Cardiac fibroblast (primary cell): ENCODE measurements around the gene CEP112.
A peak's percentile ranks its signal among the peaks of the same experiment; 100 is the strongest.
"Not testable (repeated sequence)": the region's sequence is repeated elsewhere in the genome, so short reads cannot be mapped to it uniquely, and the experiment has no call there.

Source experiments
- DNase-seq, 2 donors: peaks; one replicate each; pipeline versions ENCODE4 v3.0.0 to v3.0.0-alpha.2; 2010; ENCODE audit warnings: low read depth in 2 of 2
- H3K4me3 ChIP-seq, 2 donors: replicated peaks in 1 of 2; 1 replicate in 1 of 2; 2 replicates in 1 of 2; pipeline ENCODE4 v1.5.1; 2011; ENCODE audit warnings: low read depth in 2 of 2, low read length in 2 of 2, mild to moderate bottlenecking in 2 of 2, moderate library complexity in 1 of 2
- TF ChIP-seq, protein P1 (sequence below): IDR thresholded peaks from one replicate; pipeline ENCODE4 v1.5.1; 2011; ENCODE audit warnings: low read depth, mild to moderate bottlenecking, low read length, inconsistent platforms

CEP112 gene

DNA sequence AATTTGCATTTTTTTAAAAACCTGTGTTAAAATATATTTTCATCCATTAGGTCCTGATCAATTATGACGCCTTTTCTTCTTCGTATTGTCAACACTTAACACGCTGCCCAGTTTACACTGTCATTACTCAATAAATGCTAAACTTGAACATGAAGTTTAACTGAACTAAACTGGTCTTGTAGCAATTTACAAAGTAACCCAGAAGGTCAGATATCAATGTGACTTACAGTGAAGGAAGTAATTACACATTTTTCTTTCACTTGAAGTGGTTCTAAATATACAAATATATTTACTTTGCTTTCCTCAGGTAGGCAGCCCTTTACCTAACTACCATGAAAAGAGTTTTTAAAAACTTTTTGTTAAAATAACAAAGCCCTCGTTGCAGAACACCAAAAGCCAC lies 374.0 kb downstream of the CEP112 start:
- DNase-seq = no peak
- TF ChIP-seq, protein P1, sequence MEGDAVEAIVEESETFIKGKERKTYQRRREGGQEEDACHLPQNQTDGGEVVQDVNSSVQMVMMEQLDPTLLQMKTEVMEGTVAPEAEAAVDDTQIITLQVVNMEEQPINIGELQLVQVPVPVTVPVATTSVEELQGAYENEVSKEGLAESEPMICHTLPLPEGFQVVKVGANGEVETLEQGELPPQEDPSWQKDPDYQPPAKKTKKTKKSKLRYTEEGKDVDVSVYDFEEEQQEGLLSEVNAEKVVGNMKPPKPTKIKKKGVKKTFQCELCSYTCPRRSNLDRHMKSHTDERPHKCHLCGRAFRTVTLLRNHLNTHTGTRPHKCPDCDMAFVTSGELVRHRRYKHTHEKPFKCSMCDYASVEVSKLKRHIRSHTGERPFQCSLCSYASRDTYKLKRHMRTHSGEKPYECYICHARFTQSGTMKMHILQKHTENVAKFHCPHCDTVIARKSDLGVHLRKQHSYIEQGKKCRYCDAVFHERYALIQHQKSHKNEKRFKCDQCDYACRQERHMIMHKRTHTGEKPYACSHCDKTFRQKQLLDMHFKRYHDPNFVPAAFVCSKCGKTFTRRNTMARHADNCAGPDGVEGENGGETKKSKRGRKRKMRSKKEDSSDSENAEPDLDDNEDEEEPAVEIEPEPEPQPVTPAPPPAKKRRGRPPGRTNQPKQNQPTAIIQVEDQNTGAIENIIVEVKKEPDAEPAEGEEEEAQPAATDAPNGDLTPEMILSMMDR = no peak
- H3K4me3 ChIP-seq = no peak overlapping the region

DNA sequence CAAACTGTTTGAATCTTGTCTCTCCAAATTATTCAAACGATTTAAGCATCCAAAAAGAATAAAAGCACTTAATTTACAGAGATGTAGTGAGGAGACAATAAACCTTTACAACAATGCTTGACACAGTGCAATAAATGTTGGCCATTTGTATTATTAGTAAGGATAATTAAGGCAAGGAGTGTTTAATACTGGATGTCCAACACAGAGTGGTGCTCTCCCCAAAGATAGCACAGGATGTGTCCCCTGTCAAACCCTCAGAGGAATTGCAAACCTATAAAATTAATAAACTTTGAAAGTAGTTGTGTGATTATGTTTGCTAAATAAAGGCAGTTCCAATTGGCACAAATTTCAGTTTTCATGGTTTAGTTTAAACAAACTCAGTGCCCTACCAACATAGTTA lies 377.5 kb downstream of the CEP112 start:
- DNase-seq = no peak
- TF ChIP-seq, protein P1 = no peak

DNA sequence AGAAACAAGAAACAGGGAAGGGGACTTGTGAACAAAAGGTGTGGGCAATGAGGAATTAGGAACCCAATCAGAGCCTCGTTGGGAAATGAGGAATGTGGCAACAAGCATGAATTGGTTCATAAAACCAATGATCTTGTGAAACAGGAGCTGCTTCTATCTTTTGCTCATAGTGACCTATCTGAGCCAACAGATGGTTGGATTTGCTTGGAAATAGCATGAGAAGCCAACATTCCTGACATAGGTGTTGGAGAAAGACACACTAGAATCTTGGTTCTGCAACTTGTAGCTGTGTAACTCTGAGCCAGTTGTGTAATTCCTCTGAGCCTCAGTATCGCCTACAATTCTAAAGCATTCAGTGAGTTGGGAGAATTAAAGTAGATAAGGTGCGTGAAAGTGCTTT lies 378.6 kb downstream of the CEP112 start:
- no peak for DNase-seq
- TF ChIP-seq, protein P1 = no peak

More for the DNA sequence above, 377.5 kb downstream of the CEP112 start:
- H3K4me3 ChIP-seq = no peak overlapping the region

DNA sequence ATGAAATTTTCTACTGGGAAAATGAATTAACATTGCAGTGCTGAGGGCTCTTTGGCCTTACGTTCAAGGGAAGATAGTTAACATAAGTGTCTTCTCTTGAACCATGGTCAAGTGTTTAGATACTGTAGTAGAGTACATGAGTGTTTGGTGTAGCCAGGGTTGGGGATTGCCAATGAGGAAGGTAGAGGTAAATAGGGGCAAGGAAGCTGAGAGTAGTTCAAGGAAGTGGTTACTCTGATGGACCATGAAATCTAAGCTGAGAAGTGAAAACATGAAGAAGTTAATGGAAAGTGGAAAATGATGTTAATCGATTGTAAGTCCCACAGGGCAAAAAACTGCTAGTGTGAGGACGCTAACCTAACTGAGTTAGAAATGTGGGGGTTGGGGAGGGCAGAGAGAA lies 380.9 kb downstream of the CEP112 start:
- TF ChIP-seq, protein P1 = no peak
- no peak overlapping the region for H3K4me3 ChIP-seq
- no peak for DNase-seq

More for the DNA sequence above, 378.6 kb downstream of the CEP112 start:
- no peak overlapping the region for H3K4me3 ChIP-seq

DNA sequence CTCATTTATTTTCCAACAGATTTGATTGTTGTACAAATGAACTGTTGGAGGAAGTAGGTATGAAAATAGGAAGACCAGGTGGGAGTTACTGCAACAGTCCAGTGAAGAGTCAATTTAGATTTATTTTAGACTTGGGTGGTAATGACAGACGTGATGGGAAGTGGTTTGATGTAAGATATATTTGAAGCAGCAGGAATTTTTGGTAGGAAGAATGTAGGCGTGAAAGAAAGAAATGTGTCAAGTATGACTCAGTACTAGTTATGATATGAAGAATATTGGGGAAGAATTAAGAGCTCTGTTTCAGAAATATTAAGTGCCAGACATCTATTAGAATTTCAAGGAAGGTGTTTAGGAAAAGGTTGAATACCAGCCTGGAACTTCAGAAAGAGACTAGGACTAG lies 382.6 kb downstream of the CEP112 start:
- no peak overlapping the region for H3K4me3 ChIP-seq
- TF ChIP-seq, protein P1 = no peak
- peak in 1 of 2 donors; percentile 10 for DNase-seq

DNA sequence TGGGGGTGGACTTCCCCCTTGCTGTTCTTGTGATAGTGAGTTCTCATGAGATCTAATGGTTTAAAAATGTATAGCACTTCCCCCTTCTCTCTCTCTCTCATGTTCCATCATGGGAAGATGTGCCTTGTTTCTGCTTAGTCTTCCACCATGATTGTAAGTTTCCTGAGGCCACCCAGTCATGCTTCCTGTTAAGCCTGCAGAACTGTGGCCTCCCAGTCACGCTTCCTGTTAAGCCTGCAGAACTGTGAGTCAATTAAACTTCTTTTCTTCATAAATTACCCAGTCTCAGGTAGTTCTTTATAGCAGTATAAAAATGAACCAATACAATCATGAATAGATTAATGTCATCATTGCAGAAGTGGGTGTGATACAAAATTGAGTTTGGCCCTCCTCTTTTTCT lies 383.4 kb downstream of the CEP112 start:
- not testable (repeated sequence) for H3K4me3 ChIP-seq, DNase-seq

DNA sequence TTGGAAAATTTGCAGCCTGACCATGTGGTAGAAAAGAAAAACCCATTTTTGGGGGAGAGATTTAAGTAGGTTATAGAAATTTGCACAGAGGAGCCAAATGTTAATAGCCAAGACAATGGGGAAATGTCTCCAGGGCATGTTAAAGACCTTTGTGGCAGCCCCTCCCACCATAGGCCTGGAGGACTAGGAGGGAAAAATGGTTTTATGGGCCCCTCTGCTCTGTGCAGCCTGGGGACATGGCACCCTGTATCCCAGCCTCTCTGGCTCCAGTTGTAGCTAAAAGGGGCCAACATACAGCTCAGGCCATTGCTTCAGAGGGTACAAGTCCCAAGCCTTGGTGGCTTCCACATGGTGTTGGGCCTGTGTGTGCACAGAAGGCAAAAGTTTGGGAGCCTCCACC lies 384.6 kb downstream of the CEP112 start:
- TF ChIP-seq, protein P1 = no peak
- no peak for DNase-seq
- H3K4me3 ChIP-seq = no peak overlapping the region
